ENCODE results near the gene STS.
A peak's percentile ranks its signal among the peaks of the same experiment; 100 is the strongest.

STS gene

DNA sequence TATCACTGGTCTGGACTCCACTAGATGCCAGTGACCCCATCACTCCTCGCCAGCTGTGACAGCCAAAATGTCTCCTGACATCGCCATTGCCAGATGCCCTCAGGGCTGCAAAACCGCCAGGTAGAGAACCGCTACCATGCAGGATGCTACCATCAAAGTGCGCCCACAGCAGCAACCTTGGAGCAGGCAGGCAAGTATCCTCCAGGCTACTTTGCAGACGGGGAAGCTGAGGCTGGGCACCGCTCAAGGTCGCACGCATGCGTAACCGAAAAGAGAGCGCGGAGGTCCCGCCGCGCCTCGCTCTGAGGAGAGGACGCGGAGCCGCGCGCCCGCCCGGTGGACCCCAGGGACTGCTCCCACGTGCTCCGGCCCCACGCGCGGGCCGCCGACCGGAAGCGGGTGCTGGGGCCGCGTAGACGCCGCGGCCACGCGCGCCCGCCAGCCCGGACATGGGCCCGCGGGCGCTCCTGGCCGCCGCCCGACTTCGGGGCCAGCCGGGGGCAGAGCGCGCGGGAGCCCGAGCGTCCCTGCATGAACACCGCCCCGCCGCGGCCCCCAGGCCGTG lies at the start of gene STS:
TSS of gene STS (plus strand) at position 300 of the 565 bp plus-strand sequence. CDS start 105,488 bp downstream, outside the sequence.
- DNase-seq: peak; percentile 84

GRCh38 chrX:7100022-7100421 lies 47.5 kb upstream of the STS start:
- DNase-seq: no peak

GRCh38 chrX:7102119-7102518 lies 45.4 kb upstream of the STS start:
- no peak for DNase-seq

DNA sequence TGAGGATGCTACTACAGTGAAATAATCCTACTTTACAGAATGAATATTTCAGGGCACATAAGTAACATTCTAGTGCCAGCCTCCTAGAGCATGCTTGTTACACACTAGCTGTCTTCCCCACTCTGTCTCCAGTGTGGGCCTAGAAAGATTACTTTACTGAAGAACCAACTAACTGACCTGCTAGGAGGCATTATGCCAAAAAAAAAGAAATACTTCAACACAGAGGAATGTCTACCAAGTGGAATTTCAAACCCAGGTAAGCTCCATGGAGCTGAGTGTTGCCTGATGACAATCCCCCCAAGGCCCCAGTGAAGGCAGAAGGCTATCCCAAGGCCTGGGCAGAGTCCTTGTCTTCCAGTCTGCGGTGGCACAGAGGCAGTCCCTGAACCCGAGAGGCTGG lies 40.9 kb upstream of the STS start:
- DNase-seq: no peak

DNA sequence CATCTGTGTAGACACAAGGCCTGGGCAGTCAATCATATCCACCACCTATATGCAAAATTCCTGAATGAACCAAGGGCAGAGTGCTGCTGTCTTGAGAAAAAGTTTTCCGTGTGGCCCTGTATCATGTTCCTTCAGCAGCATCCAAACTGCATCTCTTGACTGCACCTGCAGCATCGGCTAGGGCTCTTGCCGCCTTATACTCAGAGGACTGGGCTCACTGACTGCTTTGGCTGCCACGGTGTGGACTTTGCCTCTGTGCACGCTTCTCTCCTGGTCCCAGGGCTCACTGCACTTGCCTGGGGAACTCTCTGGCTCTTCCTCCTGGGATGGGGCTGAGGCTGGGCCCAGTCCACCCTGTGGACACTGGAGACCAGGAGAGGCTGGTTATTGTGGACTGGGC lies 39.5 kb upstream of the STS start:
- no peak for DNase-seq

DNA sequence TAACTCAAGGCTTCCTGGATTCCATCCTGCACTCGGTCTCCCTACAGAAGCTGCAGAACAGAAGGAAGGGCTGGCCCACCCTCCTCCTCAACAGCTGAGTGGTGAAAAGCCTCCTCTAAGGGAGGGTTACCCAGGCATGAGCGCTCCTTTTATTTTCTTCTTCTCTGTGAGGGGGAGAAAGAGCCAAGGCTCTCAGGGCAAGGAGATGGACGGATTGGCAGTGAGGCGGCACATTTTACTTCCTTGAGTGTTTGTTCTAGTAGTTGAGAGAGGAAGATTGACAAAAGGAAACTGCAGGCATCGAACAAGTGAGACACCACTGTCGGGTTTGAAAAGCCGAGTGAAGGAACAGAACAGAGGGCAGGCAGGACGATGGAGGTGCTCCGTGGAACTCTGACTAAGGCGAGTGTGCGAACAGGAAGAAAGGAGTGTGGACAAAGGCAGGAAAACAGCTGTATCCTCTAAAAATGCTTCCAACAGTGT lies 38.4 kb upstream of the STS start:
- peak; percentile 68 for DNase-seq

DNA sequence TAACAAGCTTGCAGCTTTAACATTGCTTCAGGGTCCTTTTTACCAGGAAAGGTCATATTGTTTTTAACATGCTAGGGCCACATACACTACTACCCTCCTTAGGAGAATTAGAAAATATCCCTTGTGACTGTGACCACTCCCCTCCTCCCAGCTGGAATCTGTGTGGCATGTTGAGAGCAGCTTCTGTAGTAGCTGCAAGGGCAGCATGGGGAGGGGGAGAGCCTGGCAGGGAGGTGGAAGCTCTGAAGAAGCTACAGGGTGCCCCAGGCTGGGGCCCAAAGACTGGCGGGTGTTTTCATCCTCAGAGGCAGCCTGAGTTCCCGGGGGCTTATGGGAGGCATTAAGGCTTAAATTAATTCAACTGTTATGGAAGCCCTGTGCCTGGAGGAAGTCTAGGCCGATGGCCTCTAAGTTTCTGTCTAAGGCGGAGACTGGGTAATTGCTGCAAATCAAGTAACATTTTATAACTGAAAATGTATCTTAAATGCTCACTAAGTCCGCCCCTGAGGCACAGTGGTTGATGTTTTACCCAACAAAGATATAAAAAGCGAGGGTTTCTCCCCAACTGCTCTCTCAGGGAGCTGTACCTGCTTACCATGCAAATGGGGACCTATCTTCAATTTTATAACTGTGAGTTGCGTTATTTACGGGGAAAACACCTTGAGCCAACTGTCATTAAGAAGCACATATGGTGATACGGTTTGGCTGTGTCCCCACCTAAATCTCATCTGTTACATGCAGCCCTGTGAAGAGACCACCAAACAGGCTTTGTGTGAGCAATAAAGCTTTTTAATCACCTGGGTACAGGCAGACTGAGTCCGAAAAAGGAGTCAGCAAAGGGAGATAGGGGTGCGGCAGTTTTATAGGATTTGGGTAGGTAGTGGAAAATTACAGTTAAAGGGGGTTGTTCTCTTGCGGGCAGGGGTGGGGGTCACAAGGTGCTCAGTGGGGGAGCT lies 37.4 kb upstream of the STS start:
- DNase-seq: peak; percentile 59

DNA sequence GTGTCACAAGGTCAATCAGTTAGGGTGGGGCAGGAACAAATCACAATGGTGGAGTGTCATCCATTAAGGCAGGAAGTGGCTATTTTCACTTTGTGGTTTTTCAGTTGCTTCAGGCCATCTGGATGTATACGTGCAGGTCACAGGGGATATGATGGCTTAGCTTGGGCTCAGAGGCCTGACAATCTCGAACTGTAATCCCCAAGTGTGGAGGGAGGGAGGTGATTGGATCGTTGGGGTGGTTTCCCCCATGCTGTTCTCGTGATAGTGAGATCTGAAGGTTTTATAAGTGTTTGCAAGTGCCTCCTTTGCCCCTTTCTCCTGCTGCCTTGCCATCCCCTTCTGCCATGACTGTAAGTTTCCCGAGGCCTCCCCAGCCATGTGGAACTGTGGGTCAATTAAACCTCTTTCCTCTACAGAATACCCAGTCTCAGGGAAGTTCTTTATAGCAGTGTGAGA lies 36.7 kb upstream of the STS start:
- DNase-seq: peak; percentile 18

DNA sequence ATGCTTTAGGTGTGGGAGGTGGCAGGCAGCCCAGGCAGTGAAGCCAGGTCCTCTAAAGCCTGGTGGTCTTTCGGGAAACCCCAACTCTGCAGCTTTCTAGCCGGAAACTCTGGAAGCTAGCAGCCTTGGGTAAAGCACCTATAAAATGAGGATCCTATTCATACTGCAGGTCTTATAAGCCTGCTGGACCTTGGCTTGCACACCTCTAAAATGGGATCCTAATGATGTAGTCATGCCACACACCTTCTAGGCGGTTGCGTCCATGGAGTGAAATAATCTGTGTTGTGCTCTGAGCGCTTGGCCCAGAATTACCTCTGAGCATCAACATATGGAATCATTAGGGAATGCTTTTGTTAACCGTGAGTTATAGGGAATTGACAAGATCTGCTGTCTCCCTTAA lies 36.0 kb upstream of the STS start:
- no peak for DNase-seq

DNA sequence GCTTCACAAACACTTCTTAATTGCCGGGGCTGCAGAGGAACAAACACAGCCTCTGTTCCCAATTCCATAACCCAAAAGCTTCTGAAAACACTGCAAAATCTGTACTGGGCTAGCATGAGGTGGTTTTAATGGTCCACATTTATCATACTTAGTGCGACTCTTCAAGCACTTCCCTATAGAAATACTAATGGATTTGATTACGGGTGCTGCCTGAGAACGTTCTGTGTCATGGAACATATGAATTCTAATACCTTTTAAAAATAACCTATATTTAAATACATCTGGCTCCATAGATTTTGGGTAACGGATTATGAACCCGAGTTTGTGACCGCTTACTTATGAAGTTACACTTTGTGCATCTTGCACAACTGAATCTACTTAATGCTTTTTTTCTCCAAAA lies 35.4 kb upstream of the STS start:
- no peak for DNase-seq

DNA sequence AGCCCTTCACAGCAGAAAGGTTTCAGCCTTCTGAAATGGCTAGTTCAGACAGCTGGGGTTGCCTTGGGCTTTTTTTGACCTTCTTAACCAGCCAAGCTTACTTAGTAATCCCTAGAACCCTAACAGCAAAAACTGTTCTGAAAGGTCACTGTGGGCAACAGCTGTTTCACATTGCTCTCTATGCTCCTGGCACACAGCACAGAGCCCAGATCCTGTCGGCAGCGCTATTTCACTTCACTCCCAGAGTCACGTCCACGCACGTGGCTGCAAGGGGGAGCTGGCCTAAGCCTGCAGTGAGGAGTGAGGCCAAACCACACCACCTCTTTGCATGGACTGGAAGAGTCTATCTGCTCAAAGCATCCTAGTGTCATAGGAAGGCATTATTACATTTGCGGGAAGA lies 32.0 kb upstream of the STS start:
- peak; percentile 16 for DNase-seq

- DNase-seq: no peak
Measured at GRCh38 chrX:7116081-7116480, 31.4 kb upstream of the STS start.

GRCh38 chrX:7117587-7117986 lies 29.9 kb upstream of the STS start:
- DNase-seq: no peak

DNA sequence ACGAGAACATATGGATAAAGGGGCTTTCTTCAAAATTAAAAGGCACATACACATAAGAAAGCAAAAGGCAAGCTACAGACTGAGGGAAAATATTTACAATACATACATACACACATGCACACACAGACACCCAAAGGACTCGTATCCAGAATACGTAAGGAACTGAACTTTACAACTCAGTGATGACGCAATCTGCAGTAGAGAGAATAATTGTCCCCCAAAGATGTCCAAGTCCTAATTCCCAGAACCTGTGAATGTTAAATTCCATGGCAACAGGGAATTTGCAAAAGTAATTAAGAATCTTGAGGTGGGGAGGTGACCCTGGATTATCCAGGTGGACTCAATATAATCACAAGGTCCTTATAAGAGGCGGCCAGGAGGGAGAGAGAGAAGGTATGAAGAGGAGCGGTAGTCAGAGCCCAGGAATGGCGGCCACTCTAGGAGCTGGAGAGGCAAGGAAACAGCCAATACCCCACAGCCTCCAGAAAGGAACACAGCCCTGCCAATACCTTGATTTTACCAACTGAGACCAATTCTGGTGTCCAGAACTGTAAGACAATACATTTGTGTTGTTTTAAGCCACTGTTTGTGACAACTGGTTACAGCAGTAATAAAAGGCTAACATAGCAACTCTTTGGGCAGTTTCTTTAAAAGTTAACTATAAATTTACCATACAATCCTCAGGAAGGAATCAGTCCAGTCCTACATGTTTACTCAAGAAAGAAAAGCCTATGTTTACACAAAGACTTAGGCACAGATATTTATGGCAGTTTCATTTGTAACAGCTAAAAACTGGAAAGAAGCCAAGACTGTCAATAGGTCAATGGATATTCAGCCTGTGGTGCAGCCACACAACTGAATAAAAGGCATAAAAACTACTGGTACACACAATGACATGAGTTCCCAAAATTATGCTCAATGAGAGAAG lies 27.3 kb upstream of the STS start:
- no peak for DNase-seq

- DNase-seq: no peak
Measured at GRCh38 chrX:7120878-7121219, 26.7 kb upstream of the STS start.

- DNase-seq: peak; percentile 14
Measured at GRCh38 chrX:7127056-7127455, 20.5 kb upstream of the STS start.

- DNase-seq: no peak
Measured at GRCh38 chrX:7131621-7132020, 15.9 kb upstream of the STS start.

- peak; percentile 26 for DNase-seq
Measured at GRCh38 chrX:7132335-7133049, 15.0 kb upstream of the STS start.

DNA sequence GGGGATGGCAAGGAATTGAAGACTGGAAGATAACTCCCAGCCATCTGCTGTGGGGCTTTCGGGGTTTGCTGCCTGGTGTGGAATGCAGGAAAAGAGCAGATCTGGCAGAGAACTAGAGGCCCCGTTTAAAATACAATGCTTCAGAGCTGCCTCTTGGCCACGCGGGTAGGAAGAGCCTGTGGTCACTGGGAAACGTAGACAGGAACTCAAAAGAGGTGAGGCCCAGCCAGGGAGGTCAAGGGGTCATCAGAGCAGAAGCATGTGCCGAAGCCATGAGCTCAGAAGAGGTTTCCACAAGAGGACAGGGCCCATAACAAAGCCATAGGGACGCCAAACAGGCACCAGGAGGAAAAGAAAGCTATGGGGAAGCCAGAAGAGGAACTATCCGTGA lies 14.5 kb upstream of the STS start:
- DNase-seq: no peak

GRCh38 chrX:7134981-7135380 lies 12.5 kb upstream of the STS start:
- DNase-seq: no peak

- no peak for DNase-seq
Measured at GRCh38 chrX:7139202-7140081, 8.1 kb upstream of the STS start.

All from retina (tissue), 1 donor.